HG03039 (cell line): Measurements from ENCODE around the gene FPGS.

Source experiments
- ATAC-seq: cut with Tn5 transposase; IDR thresholded peaks from one replicate; pipeline ENCODE4 v1.9.1; 2021; ENCODE audit warnings: mild to moderate bottlenecking, moderate library complexity; ENCODE audit not compliant: unreplicated experiment

Gene FPGS

DNA sequence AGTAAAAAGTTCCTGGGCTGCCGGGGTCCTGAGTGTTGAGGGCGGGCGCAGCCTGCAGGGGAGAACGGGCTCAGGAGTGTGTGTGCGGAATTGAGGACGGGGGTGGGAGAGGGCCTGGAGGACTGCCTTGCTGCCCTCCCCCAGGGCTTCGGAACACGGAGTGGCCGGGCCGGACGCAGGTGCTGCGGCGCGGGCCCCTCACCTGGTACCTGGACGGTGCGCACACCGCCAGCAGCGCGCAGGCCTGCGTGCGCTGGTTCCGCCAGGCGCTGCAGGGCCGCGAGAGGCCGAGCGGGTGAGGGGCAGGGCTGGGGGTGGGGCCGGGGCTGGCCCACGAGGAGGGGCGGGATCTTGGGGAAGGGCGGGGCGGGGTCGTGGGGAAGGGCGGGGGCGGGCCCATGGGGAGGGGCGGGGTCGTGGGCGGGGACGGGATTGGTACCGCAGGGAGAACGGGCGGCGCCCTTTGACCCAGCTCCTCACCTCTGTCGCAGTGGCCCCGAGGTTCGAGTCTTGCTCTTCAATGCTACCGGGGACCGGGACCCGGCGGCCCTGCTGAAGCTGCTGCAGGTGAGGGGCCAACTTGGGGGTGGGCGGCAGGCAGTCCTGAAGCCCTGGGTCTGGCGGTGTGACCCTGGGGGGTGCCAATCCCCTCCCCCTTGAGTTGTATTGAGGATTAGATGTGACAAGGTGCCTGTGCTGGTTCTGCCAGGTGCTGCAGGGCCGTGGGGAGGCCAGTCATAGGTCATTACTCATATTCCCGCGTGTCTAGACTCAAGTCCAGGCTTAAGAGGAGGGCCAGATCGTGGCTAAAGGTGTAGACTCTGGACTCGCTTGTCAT lies 7.1 kb downstream of the FPGS start:
- no peak for ATAC-seq

DNA sequence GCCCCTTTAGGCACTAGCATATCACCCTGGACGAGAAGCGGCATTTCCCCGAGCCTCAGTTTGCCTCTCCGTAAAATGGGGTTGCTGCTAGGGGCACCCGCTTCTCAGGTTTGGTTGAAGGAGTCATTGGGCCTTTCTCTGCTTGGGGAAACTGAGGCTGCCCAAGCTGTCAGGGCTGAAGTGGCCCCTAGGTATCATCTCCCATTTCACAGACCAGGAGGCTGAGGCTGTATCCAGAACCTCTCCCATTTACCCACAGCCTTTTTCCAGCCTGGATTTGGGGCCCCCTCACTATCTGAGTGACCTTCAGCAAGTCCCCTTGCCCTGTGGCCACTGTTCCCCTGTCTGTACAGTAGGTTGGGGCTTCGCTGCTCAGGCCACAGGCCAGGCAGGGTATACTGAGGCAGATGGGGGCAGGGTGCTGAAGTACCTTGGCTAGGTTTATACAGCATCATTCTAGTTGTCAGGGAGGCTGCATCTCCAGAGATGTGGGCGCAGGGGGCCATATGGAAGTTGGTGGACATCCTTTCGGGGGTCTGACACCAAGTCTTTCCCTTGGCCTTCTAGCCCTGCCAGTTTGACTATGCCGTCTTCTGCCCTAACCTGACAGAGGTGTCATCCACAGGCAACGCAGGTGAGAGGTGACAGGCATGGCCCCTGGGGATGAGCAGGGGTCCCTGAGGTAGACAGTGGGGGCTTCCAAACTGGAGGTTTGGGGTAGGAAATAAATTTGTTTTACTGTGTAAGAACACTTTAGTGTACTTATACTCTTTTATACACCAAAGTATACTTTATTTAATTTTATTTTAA lies 7.9 kb downstream of the FPGS start:
- ATAC-seq: no peak

- no peak for ATAC-seq
Observed at GRCh38 chr9:127812011-127812410, 9.3 kb downstream of the FPGS start.

- ATAC-seq: no peak
Observed at GRCh38 chr9:127812936-127813675, 10.4 kb downstream of the FPGS start.

GRCh38 chr9:127813686-127814226 lies 11.1 kb downstream of the FPGS start:
- no peak for ATAC-seq

DNA sequence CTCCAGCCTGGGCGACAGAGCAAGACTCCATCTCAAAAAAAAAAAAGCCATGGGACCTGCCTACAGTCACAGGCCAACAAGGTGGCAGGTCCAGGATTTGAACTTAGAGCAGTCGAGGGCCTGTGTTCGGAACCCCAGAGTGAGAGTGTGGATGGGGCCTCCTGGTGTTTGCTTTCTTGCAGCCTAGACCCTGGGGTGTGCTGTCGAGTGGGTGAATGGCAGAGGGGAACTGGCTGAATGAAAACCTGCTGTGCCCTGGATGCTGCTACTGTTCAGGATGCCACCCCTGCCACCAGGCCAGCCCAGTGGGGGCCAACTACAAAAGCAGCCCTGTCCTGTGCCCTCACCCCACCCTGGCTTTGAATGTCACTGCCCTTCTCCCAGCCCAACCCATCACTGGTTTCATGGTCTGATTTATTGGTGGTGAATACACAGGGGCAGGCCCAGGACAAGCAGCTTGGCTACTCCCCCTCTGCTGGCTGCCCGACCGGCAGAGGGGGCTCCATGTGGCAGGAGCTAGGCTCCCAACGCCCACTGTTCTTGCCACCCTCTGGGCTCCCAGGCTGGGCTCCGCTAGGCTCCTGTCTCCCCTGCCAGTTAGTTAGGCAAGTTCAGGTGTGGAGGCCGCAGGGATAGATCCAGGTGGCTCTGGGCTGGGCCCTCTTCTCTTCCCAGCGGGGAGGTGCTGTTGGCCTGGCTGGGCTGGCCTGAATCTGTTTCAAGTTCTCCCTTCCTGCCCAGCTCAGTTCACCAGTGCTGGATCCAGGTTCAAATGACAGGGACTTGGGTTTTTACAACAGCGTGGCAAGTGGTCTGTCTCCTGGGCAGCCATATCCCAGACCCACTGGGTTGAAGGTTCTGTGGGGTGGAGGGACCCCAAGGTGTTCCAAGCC lies 12.2 kb downstream of the FPGS start:
- ATAC-seq: no peak

GRCh38 chr9:127815512-127816361 lies 13.1 kb downstream of the FPGS start:
- ATAC-seq: no peak

DNA sequence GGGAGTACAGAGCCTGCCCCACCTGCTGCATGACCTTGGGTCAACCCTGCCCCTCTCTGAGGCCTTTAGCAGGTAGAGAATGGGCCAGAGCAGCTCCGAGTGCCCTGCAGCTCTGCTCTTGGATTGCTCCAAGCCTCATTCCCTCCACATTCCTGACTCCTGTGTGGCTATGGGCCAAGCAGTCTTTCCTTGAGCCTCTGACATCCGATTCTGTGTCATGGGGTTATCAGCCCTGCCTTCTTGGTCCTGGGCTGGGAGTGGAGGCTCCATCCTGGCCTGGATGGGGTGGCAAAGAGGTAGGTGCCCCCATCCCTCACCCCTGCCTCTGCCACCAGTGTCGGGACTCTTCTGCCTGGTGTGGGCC lies 13.7 kb downstream of the FPGS start:
- no peak for ATAC-seq

GRCh38 chr9:127816728-127817127 lies 14.0 kb downstream of the FPGS start:
- no peak for ATAC-seq

DNA sequence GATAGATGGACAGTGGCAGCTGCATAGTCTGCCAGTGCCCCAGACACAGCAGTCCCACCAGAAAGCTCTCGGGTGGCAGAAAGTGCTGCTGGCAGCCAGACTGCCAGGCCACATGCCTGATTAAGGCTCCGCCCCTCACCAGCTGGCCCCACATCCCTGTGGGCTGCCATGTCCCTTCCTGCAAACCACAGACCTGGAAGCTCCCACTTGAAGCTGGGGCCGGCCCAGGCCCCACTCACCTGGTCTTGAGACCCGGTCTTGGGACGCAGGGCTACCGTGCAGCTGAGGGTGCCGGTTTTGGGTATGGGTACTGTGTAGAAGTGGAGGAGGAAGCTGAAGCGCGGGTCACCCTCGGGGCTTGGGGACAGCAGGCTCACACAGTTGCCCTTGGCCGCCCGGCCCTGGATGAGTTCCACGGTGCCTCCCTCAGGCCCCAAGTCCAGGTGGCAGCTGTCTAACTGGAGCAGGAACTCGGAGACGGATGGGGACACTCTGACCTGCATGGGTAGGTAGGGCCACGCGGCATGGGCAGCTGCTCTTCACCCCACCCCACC lies 15.3 kb downstream of the FPGS start:
- no peak for ATAC-seq

DNA sequence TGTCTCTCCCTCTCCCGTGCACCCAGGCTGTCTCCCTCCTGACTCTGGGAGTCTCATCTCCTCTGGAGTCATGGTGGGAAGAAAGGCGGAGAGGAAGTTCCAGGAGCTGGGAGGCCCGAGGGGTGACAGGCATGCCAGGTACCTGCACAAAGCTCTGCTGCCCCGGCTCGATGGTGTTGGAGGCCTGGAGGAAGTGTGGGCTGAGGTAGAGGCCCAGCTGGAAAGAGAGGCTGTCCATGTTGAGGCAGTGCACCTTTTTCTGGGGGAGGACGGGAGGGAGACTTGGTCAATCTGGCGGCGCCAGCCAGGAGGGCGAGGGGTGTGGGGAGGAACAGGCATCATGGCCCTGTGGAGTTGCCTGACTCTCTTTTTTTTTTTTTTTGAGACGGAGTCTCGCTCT lies 15.9 kb downstream of the FPGS start:
- ATAC-seq: no peak

DNA sequence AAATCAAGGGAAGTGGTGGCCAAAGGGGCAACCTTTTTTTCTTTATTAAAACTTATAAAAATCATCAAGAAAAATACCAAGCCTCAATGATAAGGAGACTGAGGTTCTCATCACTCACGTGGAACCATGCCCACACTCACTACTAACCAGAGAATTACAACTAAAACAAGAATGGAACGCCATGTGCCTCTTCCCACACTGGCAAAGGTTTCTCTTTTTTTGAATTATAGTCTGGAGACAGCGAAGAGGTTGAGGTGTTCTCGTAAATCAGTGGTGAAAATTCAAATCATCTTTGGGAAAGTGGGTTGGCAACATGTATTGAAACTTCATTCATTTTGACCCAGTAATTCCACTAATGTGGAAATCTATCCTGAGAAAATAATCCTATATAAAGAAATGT lies 19.4 kb downstream of the FPGS start:
- ATAC-seq: no peak

- ATAC-seq: no peak
Observed at GRCh38 chr9:127825319-127826051, 22.8 kb downstream of the FPGS start.

DNA sequence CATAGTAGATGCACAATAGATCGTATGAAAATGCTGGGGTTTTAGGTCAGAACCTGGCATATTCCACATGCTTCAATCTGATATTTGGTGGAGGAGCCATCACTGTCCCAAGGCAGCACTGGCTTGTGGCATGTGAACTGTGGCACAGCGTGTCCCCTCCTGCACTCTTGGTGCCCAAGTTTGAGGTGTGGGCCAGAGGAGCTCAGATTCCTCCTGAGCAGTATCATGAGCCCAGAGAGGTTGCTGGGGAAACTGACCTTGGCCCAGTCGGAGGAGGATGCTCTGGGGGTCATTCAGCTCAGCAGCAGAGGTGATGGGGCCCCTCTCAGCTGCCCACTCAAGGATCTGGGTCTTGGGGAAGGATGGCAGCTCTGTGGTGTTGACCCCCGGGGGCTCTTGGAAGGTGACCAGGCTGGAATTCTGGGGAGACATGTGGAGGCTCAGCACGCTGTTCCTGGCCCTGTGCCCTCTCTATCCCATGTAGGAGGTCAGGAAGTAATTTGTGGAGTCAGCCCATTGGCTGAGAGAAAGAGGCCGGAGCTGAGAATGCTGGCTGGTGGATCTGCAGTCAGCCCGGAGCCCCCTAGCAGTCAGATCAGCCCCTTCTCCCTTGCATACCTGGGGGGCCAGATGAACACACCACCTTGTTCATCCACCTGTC lies 23.7 kb downstream of the FPGS start:
- ATAC-seq: no peak

GRCh38 chr9:127828262-127829031 lies 25.8 kb downstream of the FPGS start:
- ATAC-seq: no peak

GRCh38 chr9:127829205-127829906 lies 26.7 kb downstream of the FPGS start:
- ATAC-seq: no peak
